ENCODE data around the gene PTPN1. TPM values are rescaled to one million over a fixed set of nuclear protein-coding genes. Genes with fewer than 3 reads are reported as not detected.

PTPN1 gene
- total RNA-seq, 1 experiment from 2014 or later, result 63.0 TPM

DNA sequence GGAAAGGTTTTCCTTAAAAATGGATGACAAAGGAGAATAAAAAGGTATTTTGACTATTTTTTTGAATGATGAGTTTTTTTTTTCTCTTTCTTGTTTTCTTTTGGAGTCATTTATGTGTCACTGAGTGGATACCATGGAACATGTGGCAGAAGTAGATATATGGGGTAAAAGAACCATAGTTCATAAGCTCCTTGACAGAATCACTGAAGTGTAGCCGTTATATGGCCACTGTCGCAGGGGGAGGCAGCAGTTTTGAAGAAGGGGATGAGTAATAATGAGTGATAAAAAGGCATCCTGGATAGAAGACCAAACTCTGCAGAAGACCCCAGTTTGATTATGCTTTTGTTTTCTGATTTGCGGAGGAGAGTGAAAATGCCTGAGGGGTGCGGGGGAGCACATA, 15.5 kb downstream of the PTPN1 start:
- TF ChIP-seq CTCF (IDR thresholded peaks at IDR 0.05; ENCODE audit: unreplicated experiment), result no peak
- Mint-ChIP-seq H3K36me3 (ENCODE audit: insufficient read depth, unreplicated experiment) (peaks cover 11% of the 10 kb centered on the region), H3K4me3 (ENCODE audit: unreplicated experiment) (no peak overlapping the region), H3K27ac (ENCODE audit: low read depth, unreplicated experiment) (no peak overlapping the region), H3K27me3 (ENCODE audit: insufficient read depth, unreplicated experiment) (no peaks in the 10 kb centered on the region), H3K9me3 (ENCODE audit: unreplicated experiment) (no peaks in the 10 kb centered on the region), H3K4me1 (ENCODE audit: insufficient read depth, unreplicated experiment) (peaks cover 13% of the 10 kb centered on the region)
- BruUV-seq (replicated peaks), result no TSS peak
- CTCF ChIA-PET, result interaction anchor here (0.6 to 0.9 kb wide), 4 partner anchors 19 to 403 kb away, joined by 3 to 6 read pairs (median 4); no protein-coding TSS in a partner anchor
- no peak for DNase-seq (ENCODE audit: unreplicated experiment)
- POLR2A ChIA-PET, result interaction anchor here (0.6 to 6.2 kb wide), 7 partner anchors 8 to 181 kb away, joined by 3 to 59 read pairs (median 4); partner anchors contain the start of gene PTPN1
- intact Hi-C loops (cut with micrococcal nuclease), result no loop called here

DNA sequence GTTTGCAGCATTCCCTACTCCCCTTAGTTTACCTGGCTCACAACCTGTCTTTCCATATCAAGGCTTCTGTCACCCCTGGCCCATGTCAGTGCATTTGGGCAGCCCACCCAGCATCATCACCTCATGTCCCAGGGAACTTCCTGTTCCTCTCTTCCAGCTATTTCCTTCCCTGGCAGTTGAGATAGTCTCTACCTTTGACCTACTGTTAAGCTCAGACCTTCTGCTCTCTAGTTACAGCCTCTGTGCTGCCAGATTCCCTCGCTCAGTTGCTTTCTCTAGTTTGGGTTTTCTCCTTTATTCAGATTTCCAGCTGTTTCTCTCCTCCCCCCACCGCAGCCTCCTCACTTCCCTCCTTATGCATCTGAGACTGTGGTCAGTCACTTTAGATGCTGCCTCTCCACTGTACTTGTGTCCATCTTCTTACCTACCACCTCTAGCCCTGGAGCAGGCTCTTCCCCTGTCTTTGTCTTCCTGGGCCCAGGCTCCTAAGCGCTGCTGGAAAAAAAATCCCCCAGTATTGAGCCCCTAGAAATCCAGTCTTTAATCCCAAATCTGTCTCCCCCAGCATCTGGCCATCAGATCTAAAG, 16.3 kb downstream of the PTPN1 start:
- BruUV-seq (replicated peaks), result no TSS peak
- Mint-ChIP-seq H3K36me3 (ENCODE audit: insufficient read depth, unreplicated experiment) (peaks cover 11% of the 10 kb centered on the region), H3K4me3 (ENCODE audit: unreplicated experiment) (no peak overlapping the region), H3K4me1 (ENCODE audit: insufficient read depth, unreplicated experiment) (peaks cover 11% of the 10 kb centered on the region), H3K27ac (ENCODE audit: low read depth, unreplicated experiment) (no peak overlapping the region), H3K9me3 (ENCODE audit: unreplicated experiment) (no peaks in the 10 kb centered on the region), H3K27me3 (ENCODE audit: insufficient read depth, unreplicated experiment) (no peaks in the 10 kb centered on the region)
- intact Hi-C loops (cut with micrococcal nuclease), result no loop called here
- CTCF ChIA-PET, result interaction anchor here (1.4 kb wide), 1 partner anchor 33 kb away, joined by 3 read pairs; no protein-coding TSS in a partner anchor
- POLR2A ChIA-PET, result interaction anchor here (0.7 to 6.2 kb wide), 7 partner anchors 8 to 34 kb away, joined by 3 to 59 read pairs (median 3); partner anchors contain the start of gene PTPN1
- TF ChIP-seq CTCF (IDR thresholded peaks at IDR 0.05; ENCODE audit: unreplicated experiment), result no peak
- no peak for DNase-seq (ENCODE audit: unreplicated experiment)

DNA sequence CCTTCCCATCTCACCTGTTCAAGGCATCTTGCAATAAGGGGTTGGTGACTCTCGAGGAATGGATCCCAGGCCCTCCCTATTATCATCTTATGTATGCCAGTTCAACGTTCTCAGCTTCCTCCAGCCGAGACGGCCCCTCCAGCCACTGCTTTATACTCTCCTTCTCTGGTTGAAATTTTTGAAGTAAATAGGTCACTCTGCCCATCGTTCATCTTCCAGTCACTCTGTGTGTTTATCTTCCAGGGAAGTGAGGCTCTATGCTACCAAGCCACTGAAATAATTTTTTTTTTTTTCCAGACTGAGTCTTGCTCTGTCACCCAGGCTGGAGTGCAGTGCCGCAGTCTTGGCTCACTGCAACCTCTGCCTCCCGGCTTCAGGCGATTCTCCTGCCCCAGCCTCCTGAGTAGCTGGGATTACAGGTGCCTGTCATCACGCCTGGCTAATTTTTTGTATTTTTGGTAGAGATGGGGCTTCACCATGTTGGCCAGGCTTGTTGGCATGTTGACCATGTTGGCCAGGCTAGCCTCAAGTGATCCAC, 17.0 kb downstream of the PTPN1 start:
- Mint-ChIP-seq H3K4me1 (ENCODE audit: insufficient read depth, unreplicated experiment) (peaks cover 13% of the 10 kb centered on the region), H3K9me3 (ENCODE audit: unreplicated experiment) (no peaks in the 10 kb centered on the region), H3K27me3 (ENCODE audit: insufficient read depth, unreplicated experiment) (no peaks in the 10 kb centered on the region), H3K4me3 (ENCODE audit: unreplicated experiment) (no peak overlapping the region), H3K27ac (ENCODE audit: low read depth, unreplicated experiment) (no peak overlapping the region), H3K36me3 (ENCODE audit: insufficient read depth, unreplicated experiment) (peaks cover 11% of the 10 kb centered on the region)
- BruUV-seq (replicated peaks), result no TSS peak
- POLR2A ChIA-PET, result interaction anchor here (0.9 to 6.2 kb wide), 4 partner anchors 9 to 35 kb away, joined by 3 to 59 read pairs (median 4); partner anchors contain the start of gene PTPN1
- TF ChIP-seq CTCF (IDR thresholded peaks at IDR 0.05; ENCODE audit: unreplicated experiment), result no peak
- CTCF ChIA-PET, result interaction anchor here (1.4 kb wide), 1 partner anchor 33 kb away, joined by 3 read pairs; no protein-coding TSS in a partner anchor
- intact Hi-C loops (cut with micrococcal nuclease), result no loop called here
- DNase-seq (ENCODE audit: unreplicated experiment), result no peak

DNA sequence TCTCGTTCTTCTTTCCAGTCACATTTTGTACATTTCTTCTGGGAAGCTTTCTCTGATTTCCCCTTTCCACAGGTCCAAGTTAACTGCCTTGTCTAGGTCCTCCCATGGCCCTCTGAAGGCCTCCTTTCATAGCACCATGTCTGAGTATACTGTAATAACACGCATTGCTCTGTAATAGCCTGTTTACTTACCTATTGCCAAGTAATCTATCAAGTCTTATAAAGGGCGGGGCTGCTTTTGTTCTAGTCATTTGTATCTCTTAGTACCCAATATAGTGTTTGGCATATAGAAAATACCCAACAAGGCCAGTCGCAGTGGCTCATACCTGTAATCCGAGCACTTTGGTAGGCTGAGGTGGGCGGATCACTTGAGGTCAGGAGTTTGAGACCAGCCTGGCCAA, 17.9 kb downstream of the PTPN1 start:
- no peak for TF ChIP-seq CTCF (IDR thresholded peaks at IDR 0.05; ENCODE audit: unreplicated experiment)
- BruUV-seq (replicated peaks), result no TSS peak
- Mint-ChIP-seq H3K4me3 (ENCODE audit: unreplicated experiment) (no peak overlapping the region), H3K36me3 (ENCODE audit: insufficient read depth, unreplicated experiment) (peaks cover 6% of the 10 kb centered on the region), H3K9me3 (ENCODE audit: unreplicated experiment) (no peaks in the 10 kb centered on the region), H3K27ac (ENCODE audit: low read depth, unreplicated experiment) (no peak overlapping the region), H3K4me1 (ENCODE audit: insufficient read depth, unreplicated experiment) (peaks cover 16% of the 10 kb centered on the region), H3K27me3 (ENCODE audit: insufficient read depth, unreplicated experiment) (no peaks in the 10 kb centered on the region)
- ChIA-PET CTCF (interaction anchor here (1.4 kb wide), 1 partner anchor 34 kb away, joined by 3 read pairs; no protein-coding TSS in a partner anchor), POLR2A (interaction anchor here (1.1 to 1.4 kb wide), 2 partner anchors 15 to 32 kb away, joined by 3 read pairs; no protein-coding TSS in a partner anchor)
- no peak for DNase-seq (ENCODE audit: unreplicated experiment)
- intact Hi-C loops (cut with micrococcal nuclease), result no loop called here

Measured in MCF 10A (cell line).